Measurements from ENCODE around the gene NSUN3.
"Not testable (repeated sequence)": the region's sequence is repeated elsewhere in the genome, so short reads cannot be mapped to it uniquely, and the experiment has no call there.

Gene NSUN3

GRCh38 chr3:94062513-94063404 lies at the start of gene NSUN3, which contains the start of gene DHFR2:
Gene NSUN3 (plus strand): TSS chr3:94063061. CDS start chr3:94063127, 66 bp downstream.
Gene DHFR2 (minus strand): TSS chr3:94062916. CDS start chr3:94061511, 1,405 bp downstream.
- peak; percentile 99 to 100 for DNase-seq

GRCh38 chr3:94015025-94015424 lies 47.8 kb upstream of the NSUN3 start:
- DNase-seq = no peak

- peak in 1 of 2 experiments; percentile 5 for DNase-seq
Measured at GRCh38 chr3:94019659-94020058, 43.2 kb upstream of the NSUN3 start.

GRCh38 chr3:94020293-94020692 lies 42.6 kb upstream of the NSUN3 start:
- DNase-seq = no peak

- DNase-seq = no peak
Measured at GRCh38 chr3:94024385-94024784, 38.5 kb upstream of the NSUN3 start.

GRCh38 chr3:94026623-94027022 lies 36.2 kb upstream of the NSUN3 start:
- no peak for DNase-seq

GRCh38 chr3:94028093-94028837 lies 34.6 kb upstream of the NSUN3 start, which contains the start of gene STX19:
Gene STX19 (minus strand): TSS chr3:94028597. CDS start chr3:94015269, 13,328 bp downstream.
- DNase-seq = no peak

GRCh38 chr3:94036909-94037507 lies 25.9 kb upstream of the NSUN3 start:
- peak in 1 of 2 experiments; percentile 44 for DNase-seq

GRCh38 chr3:94043285-94043684 lies 19.6 kb upstream of the NSUN3 start:
- DNase-seq = no peak

GRCh38 chr3:94044100-94044936 lies 18.5 kb upstream of the NSUN3 start:
- DNase-seq = not testable (repeated sequence)

GRCh38 chr3:94046533-94046932 lies 16.3 kb upstream of the NSUN3 start:
- no peak for DNase-seq

- no peak for DNase-seq
Measured at GRCh38 chr3:94049267-94049666, 13.6 kb upstream of the NSUN3 start.

GRCh38 chr3:94050546-94050945 lies 12.3 kb upstream of the NSUN3 start:
- DNase-seq = no peak

GRCh38 chr3:94061297-94061696 lies 1.6 kb upstream of the NSUN3 start:
- DNase-seq = no peak

- no peak for DNase-seq
Measured at GRCh38 chr3:94063496-94064119, 747 bp downstream of the NSUN3 start.

GRCh38 chr3:94064243-94064860 lies 1.5 kb downstream of the NSUN3 start:
- no peak for DNase-seq

- DNase-seq = no peak
Measured at GRCh38 chr3:94065122-94065521, 2.3 kb downstream of the NSUN3 start.

GRCh38 chr3:94065819-94066480 lies 3.1 kb downstream of the NSUN3 start:
- no peak for DNase-seq

- DNase-seq = no peak
Measured at GRCh38 chr3:94066506-94067500, 3.9 kb downstream of the NSUN3 start.

Data from NCI-H524 (cell line).